Stomach (tissue), 9 donors: ENCODE data around the gene ACSL4. TPM values are rescaled to one million over a fixed set of nuclear protein-coding genes. Genes with fewer than 3 reads are reported as not detected.
"Not testable (repeated sequence)": the region's sequence is repeated elsewhere in the genome, so short reads cannot be mapped to it uniquely, and the experiment has no call there.

Experiments
- DNase-seq, 2 donors: peaks; one replicate each; pipeline versions ENCODE4 v3.0.0 to v3.0.0-alpha.2; 2013 to 2019
- H3K27ac ChIP-seq, 5 donors: fragments of 200-600 bp in 4 of 5; sonication (generic) in 4 of 5; one replicate each; pipeline ENCODE4 v1.5.1; 2013 to 2019; ENCODE audit warnings: mild to moderate bottlenecking in 1 of 5, moderate library complexity in 1 of 5
- H3K27me3 ChIP-seq, 3 donors: fragments of 200-600 bp; sonication (generic); one replicate each; pipeline ENCODE4 v1.5.1; 2017 to 2019; ENCODE audit warnings: mixed run types in 1 of 3
- H3K36me3 ChIP-seq, 4 donors: fragments of 200-600 bp; sonication (generic); 1 replicate in 3 of 4; 2 replicates in 1 of 4; pipeline ENCODE4 v1.5.1; 2016 to 2019
- H3K4me1 ChIP-seq, 4 donors: fragments of 200-600 bp; sonication (generic); one replicate each; pipeline ENCODE4 v1.5.1; 2016 to 2019
- H3K4me3 ChIP-seq, 4 donors: fragments of 200-600 bp; sonication (generic) in 3 of 4; one replicate each; pipeline ENCODE4 v1.5.1; 2016 to 2019; ENCODE audit warnings: mild to moderate bottlenecking in 1 of 4
- H3K9me3 ChIP-seq, 4 donors: fragments of 200-600 bp; sonication (generic); one replicate each; pipeline ENCODE4 v1.5.1; 2016 to 2019
- CTCF ChIP-seq, 7 experiments: fragments of 450-650 bp in 4 of 7; fragments of 200-600 bp in 3 of 7; sonication (generic) in 3 of 7; IDR thresholded peaks; one replicate each; pipeline ENCODE4 v1.5.1; 2016 to 2019; ENCODE audit warnings: antibody characterized with exemption in 7 of 7, control low read depth in 2 of 7, mild to moderate bottlenecking in 1 of 7
- EP300 ChIP-seq: sonication (generic); formaldehyde crosslinking; IDR thresholded peaks from one replicate; pipeline ENCODE4 v1.6.1; 2017; ENCODE audit warnings: antibody characterized with exemption
- POLR2A ChIP-seq, 4 donors: fragments of 450-650 bp; IDR thresholded peaks; one replicate each; pipeline ENCODE4 v1.6.1; 2016; ENCODE audit warnings: antibody characterized with exemption in 4 of 4, control low read depth in 2 of 4, mild to moderate bottlenecking in 1 of 4, moderate library complexity in 1 of 4
- POLR2AphosphoS5 ChIP-seq, 3 donors: sonication (generic); formaldehyde crosslinking; IDR thresholded peaks; one replicate each; pipeline ENCODE4 v1.6.1; 2016; ENCODE audit warnings: antibody characterized with exemption in 3 of 3
- WGBS, 5 donors: extraction: QIAGEN DNeasy Blood & Tissue Kit in 3 of 5; methylation state at CpG; one replicate each; pipeline versions ENCODE4 v1.1.5 to v1.1.7; 2013 to 2018; 5-methylcytosine and 5-hydroxymethylcytosine counted together
- intact Hi-C: fragments of 100-400 bp; cut with DNase I; formaldehyde crosslinking; loops from one replicate; pipeline ENCODE4 v1.15.1; 2023; ENCODE audit warnings: low total_unique reads
- polyA plus RNA-seq, 3 donors: library from polyadenylated mRNA; stranded (reverse); fragments of 200-250 nt; gene quantifications; one replicate each; pipeline ENCODE4 v1.2.3, GENCODE V29; 2013
- total RNA-seq, 5 donors: library from RNA; depleted of rRNA; stranded (reverse); fragments of >200 nt; gene quantifications; one replicate each; pipeline versions ENCODE4 v1.1.0 to v1.2.3, GENCODE V29; 2014 to 2016
- donor health status: healthy with polysubstance abuse.
- donor health status: Bipolar disorder and iron deficiency.
- donor health status: healthy.

ACSL4 gene
- total and polyA plus RNA-seq, 8 donors = 4.1 to 53.4 (median 34.1) TPM

- no peak for DNase-seq
- H3K27me3 ChIP-seq = no peaks in the 10 kb centered on the region
- H3K27ac ChIP-seq = no peak overlapping the region
- H3K4me1 ChIP-seq = no peaks in the 10 kb centered on the region
- H3K4me3 ChIP-seq = no peak overlapping the region
- intact Hi-C loops = no loop called here
- WGBS, 5 donors = 90 to 98% (median 91%) methylated on average over 5 of the region's 5 CpGs
- peaks cover 0 to 55% (median 42%) of the 10 kb centered on the region in 4 donors for H3K36me3 ChIP-seq
- peaks cover 0 to 8% (median 0%) of the 10 kb centered on the region in 4 donors for H3K9me3 ChIP-seq
- TF ChIP-seq EP300 (no peak), CTCF (IDR thresholded peaks at IDR 0.05) (no peak), POLR2A (IDR thresholded peaks at IDR 0.05) (no peak), POLR2AphosphoS5 (IDR thresholded peaks at IDR 0.05) (no peak)
Observed at GRCh38 chrX:109667986-109668385, 65.1 kb downstream of the ACSL4 start.

- no peak overlapping the region for H3K4me3 ChIP-seq
- intact Hi-C loops = no loop called here
- no peak for DNase-seq
- no peaks in the 10 kb centered on the region for H3K27me3 ChIP-seq
- no peaks in the 10 kb centered on the region for H3K4me1 ChIP-seq
- H3K9me3 ChIP-seq = peaks cover 0 to 4% (median 0%) of the 10 kb centered on the region in 4 donors
- no peak overlapping the region for H3K27ac ChIP-seq
- 78 to 100% (median 92%) methylated on average over 2 of the region's 2 CpGs for WGBS, 5 donors
- no peak for TF ChIP-seq EP300
- no peak for TF ChIP-seq POLR2AphosphoS5 (IDR thresholded peaks at IDR 0.05)
- TF ChIP-seq CTCF (IDR thresholded peaks at IDR 0.05) = no peak
- TF ChIP-seq POLR2A (IDR thresholded peaks at IDR 0.05) = no peak
- peaks cover 3 to 57% (median 48%) of the 10 kb centered on the region in 4 donors for H3K36me3 ChIP-seq
Observed at GRCh38 chrX:109660435-109661143, 72.5 kb downstream of the ACSL4 start.

- WGBS, 5 donors = 88 to 100% (median 96%) methylated on average over 1 of the region's 1 CpG
Observed at GRCh38 chrX:109658391-109658790, 74.7 kb downstream of the ACSL4 start.

GRCh38 chrX:109657364-109657763 is 75.7 kb downstream of the ACSL4 start:
- H3K9me3 ChIP-seq, DNase-seq, H3K4me3 ChIP-seq, H3K27ac ChIP-seq, H3K27me3 ChIP-seq, H3K4me1 ChIP-seq, intact Hi-C loops: not testable (repeated sequence)
- H3K36me3 ChIP-seq = peaks cover 3 to 29% (median 27%) of the 10 kb centered on the region in 4 donors
- WGBS, 5 donors = 66 to 100% (median 77%) methylated on average over 1 to 2 of the region's 4 CpGs; no CpG with 5 or more reads in 1 of the 5 donors

More at GRCh38 chrX:109658391-109658790, 74.7 kb downstream of the ACSL4 start:
- Histone ChIP-seq H3K27me3 (no peaks in the 10 kb centered on the region), H3K27ac (no peak overlapping the region), H3K4me3 (no peak overlapping the region), H3K9me3 (peaks cover 0 to 4% (median 0%) of the 10 kb centered on the region in 4 donors), H3K36me3 (peaks cover 3 to 38% (median 35%) of the 10 kb centered on the region in 4 donors), H3K4me1 (no peaks in the 10 kb centered on the region)
- TF ChIP-seq POLR2AphosphoS5 (IDR thresholded peaks at IDR 0.05) (no peak), CTCF (IDR thresholded peaks at IDR 0.05) (no peak), EP300 (no peak), POLR2A (IDR thresholded peaks at IDR 0.05) (no peak)
- intact Hi-C loops = no loop called here
- no peak for DNase-seq

- peak in 1 of 2 donors; percentile 3 for DNase-seq
- WGBS, 5 donors = 75 to 95% (median 87%) methylated on average over 4 of the region's 4 CpGs
- no peaks in the 10 kb centered on the region for H3K4me1 ChIP-seq
- intact Hi-C loops = no loop called here
- H3K36me3 ChIP-seq = peaks cover 3 to 23% (median 22%) of the 10 kb centered on the region in 4 donors
- peaks cover 0 to 4% (median 0%) of the 10 kb centered on the region in 4 donors for H3K9me3 ChIP-seq
- TF ChIP-seq CTCF (IDR thresholded peaks at IDR 0.05) (no peak), POLR2AphosphoS5 (IDR thresholded peaks at IDR 0.05) (no peak), EP300 (no peak), POLR2A (IDR thresholded peaks at IDR 0.05) (no peak)
- H3K27me3 ChIP-seq = no peaks in the 10 kb centered on the region
- no peak overlapping the region for H3K4me3 ChIP-seq
- no peak overlapping the region for H3K27ac ChIP-seq
Observed at GRCh38 chrX:109656774-109657173, 76.3 kb downstream of the ACSL4 start.
